WTC11 (cell line): ENCODE data around the gene PLP2. TPM values are rescaled to one million over a fixed set of nuclear protein-coding genes. Genes with fewer than 3 reads are reported as not detected.

Source experiments
- ATAC-seq: fragments of 200-7000 bp; cut with Tn5 transposase; 2 replicates; pipeline ENCODE4 v1.10.0; 2021; ENCODE audit warnings: mild to moderate bottlenecking, moderate library complexity
- CTCF ChIA-PET: fragments of 300-600 bp; sonication (Branson Sonifier 250); formaldehyde crosslinking; loops from one replicate; lab custom pipeline; 2021; ENCODE audit warnings: antibody characterized with exemption; lab: Charles Lee
- POLR2A ChIA-PET: fragments of 350-600 bp; sonication (Branson Sonifier 250); formaldehyde crosslinking; loops from one replicate; lab custom pipeline; 2021; ENCODE audit warnings: antibody characterized with exemption; lab: Charles Lee
- DNase-seq: peaks from one replicate; pipeline ENCODE4 v3.0.0; 2021; ENCODE audit warnings: low spot score
- H3K27ac Mint-ChIP-seq: 2 replicates; pipeline ENCODE4 v1.8.0; 2021; ENCODE audit warnings: mixed read lengths
- H3K27me3 Mint-ChIP-seq: 2 replicates; pipeline ENCODE4 v1.8.0; 2021; ENCODE audit warnings: low read depth, mild to moderate bottlenecking, moderate library complexity, mixed read lengths
- H3K36me3 Mint-ChIP-seq: 2 replicates; pipeline ENCODE4 v1.8.0; 2021; ENCODE audit warnings: mixed read lengths
- H3K4me1 Mint-ChIP-seq: 2 replicates; pipeline ENCODE4 v1.8.0; 2022; ENCODE audit warnings: mixed read lengths
- H3K4me3 Mint-ChIP-seq: 2 replicates; pipeline ENCODE4 v1.8.0; 2021; ENCODE audit warnings: mild to moderate bottlenecking, moderate library complexity, mixed read lengths
- H3K9me3 Mint-ChIP-seq: 2 replicates; pipeline ENCODE4 v1.8.0; 2021; ENCODE audit warnings: mixed read lengths
- ATF1 ChIP-seq: sonication (generic); formaldehyde crosslinking; IDR thresholded peaks from 2 replicates; pipeline ENCODE4 v1.8.1; 2023; ENCODE audit warnings: mild to moderate bottlenecking, moderate library complexity, missing genetic modification reagents
- ATF2 ChIP-seq: sonication (generic); formaldehyde crosslinking; IDR thresholded peaks from 2 replicates; pipeline ENCODE4 v1.8.1; 2022; ENCODE audit warnings: low read depth, missing genetic modification reagents, borderline replicate concordance
- CREM ChIP-seq: sonication (generic); formaldehyde crosslinking; IDR thresholded peaks from 2 replicates; pipeline ENCODE4 v1.8.1; 2022; ENCODE audit warnings: mild to moderate bottlenecking, missing genetic modification reagents, moderate library complexity
- CTCF ChIP-seq: fragments of 200-600 bp; IDR thresholded peaks from 2 replicates; pipeline ENCODE4 v1.8.0; 2022; ENCODE audit warnings: antibody characterized with exemption
- ETV6 ChIP-seq: sonication (generic); formaldehyde crosslinking; IDR thresholded peaks from 2 replicates; pipeline ENCODE4 v1.8.1; 2022; ENCODE audit warnings: mild to moderate bottlenecking, missing genetic modification reagents
- GRHL2 ChIP-seq: fragments of 250-450 bp; sonication (Bioruptor Pico); IDR thresholded peaks from 2 replicates; pipeline ENCODE4 v1.8.0; 2022; ENCODE audit warnings: mild to moderate bottlenecking, moderate library complexity; ENCODE audit not compliant: insufficient replicate concordance, severe bottlenecking
- GTF2I ChIP-seq: fragments of 250-450 bp; sonication (Bioruptor Pico); conservative IDR thresholded peaks from 2 replicates; pipeline ENCODE4 v1.4.0; 2021; ENCODE audit warnings: mild to moderate bottlenecking
- HMGA2 ChIP-seq: fragments of 250-450 bp; sonication (Bioruptor Pico); IDR thresholded peaks from 2 replicates; pipeline ENCODE4 v1.4.0; 2021; ENCODE audit warnings: mild to moderate bottlenecking, moderate library complexity
- JAZF1 ChIP-seq: fragments of 250-450 bp; sonication (Bioruptor Pico); IDR thresholded peaks from 2 replicates; pipeline ENCODE4 v1.9.0; 2021; ENCODE audit warnings: moderate library complexity, mild to moderate bottlenecking, inconsistent platforms
- NR1H2 ChIP-seq: sonication (generic); formaldehyde crosslinking; IDR thresholded peaks from 2 replicates; pipeline ENCODE4 v1.9.0; 2021; ENCODE audit warnings: mild to moderate bottlenecking, moderate library complexity, missing genetic modification reagents
- OVOL2 ChIP-seq: fragments of 250-450 bp; sonication (Bioruptor Pico); IDR thresholded peaks from 2 replicates; pipeline ENCODE4 v1.9.0; 2021; ENCODE audit warnings: mild to moderate bottlenecking, borderline replicate concordance
- PREB ChIP-seq: sonication (generic); formaldehyde crosslinking; IDR thresholded peaks from 2 replicates; pipeline ENCODE4 v1.8.1; 2022; ENCODE audit warnings: mild to moderate bottlenecking, missing genetic modification reagents, moderate library complexity, borderline replicate concordance
- TEAD1 ChIP-seq: sonication (generic); formaldehyde crosslinking; IDR thresholded peaks from 2 replicates; pipeline ENCODE4 v1.8.0; 2022; ENCODE audit warnings: mild to moderate bottlenecking, missing genetic modification reagents
- ZMAT4 ChIP-seq: fragments of 250-450 bp; sonication (Bioruptor Pico); IDR thresholded peaks from 2 replicates; pipeline ENCODE4 v1.9.0; 2021; ENCODE audit warnings: mild to moderate bottlenecking
- ZNF219 ChIP-seq: sonication (generic); formaldehyde crosslinking; IDR thresholded peaks from 2 replicates; pipeline ENCODE4 v1.8.0; 2023; ENCODE audit warnings: missing genetic modification reagents, mild to moderate bottlenecking, borderline replicate concordance
- ZNF396 ChIP-seq: fragments of 250-450 bp; sonication (Bioruptor Pico); IDR thresholded peaks from 2 replicates; pipeline ENCODE4 v1.8.0; 2021; ENCODE audit warnings: mild to moderate bottlenecking, moderate library complexity, borderline replicate concordance
- ZNF532 ChIP-seq: fragments of 250-450 bp; sonication (Bioruptor Pico); IDR thresholded peaks from 2 replicates; pipeline ENCODE4 v1.9.0; 2021; ENCODE audit warnings: mild to moderate bottlenecking, borderline replicate concordance
- ZSCAN18 ChIP-seq: fragments of 250-450 bp; sonication (Bioruptor Pico); IDR thresholded peaks from 2 replicates; pipeline ENCODE4 v2.1.2; 2022; ENCODE audit warnings: mild to moderate bottlenecking, moderate library complexity
- total RNA-seq: library from RNA; stranded (reverse); gene quantifications from 3 replicates; pipeline ENCODE4 v1.2.3, GENCODE V29; 2021

PLP2 gene
- total RNA-seq, 1 experiment from 2014 or later: 12.4 TPM

- DNase-seq (no peak), ATAC-seq (no peak)
- no peak overlapping the region for H3K27ac Mint-ChIP-seq
- no peak for TF ChIP-seq TEAD1 (CRISPR knock-in tag)
- no peak for TF ChIP-seq JAZF1 (CRISPR knock-in tag)
- no peak for TF ChIP-seq ATF1 (CRISPR knock-in tag)
- TF ChIP-seq OVOL2: no peak
- H3K4me1 Mint-ChIP-seq: no peaks in the 10 kb centered on the region
- peaks cover 4% of the 10 kb centered on the region; the same call in 1 of the 2 replicates for H3K9me3 Mint-ChIP-seq
- peaks cover 5% of the 10 kb centered on the region; the same call in 1 of the 2 replicates for H3K27me3 Mint-ChIP-seq
- no peak overlapping the region for H3K4me3 Mint-ChIP-seq
- H3K36me3 Mint-ChIP-seq: no peaks in the 10 kb centered on the region
- POLR2A ChIA-PET: no interaction called here
- CTCF ChIA-PET: no interaction called here
Measured at GRCh38 chrX:49211074-49211473, 39.4 kb downstream of the PLP2 start.

GRCh38 chrX:49212209-49212608 lies 40.5 kb downstream of the PLP2 start:
- no peaks in the 10 kb centered on the region for H3K4me1 Mint-ChIP-seq
- peaks cover 4% of the 10 kb centered on the region; the same call in 1 of the 2 replicates for H3K9me3 Mint-ChIP-seq
- H3K27me3 Mint-ChIP-seq: peaks cover 8% of the 10 kb centered on the region
- CTCF ChIA-PET: no interaction called here
- no peak overlapping the region for H3K27ac Mint-ChIP-seq
- no peak for TF ChIP-seq ATF2
- no peak for TF ChIP-seq GRHL2 (CRISPR knock-in tag)
- TF ChIP-seq NR1H2 (CRISPR knock-in tag): no peak
- no peak for TF ChIP-seq ZMAT4 (CRISPR knock-in tag)
- TF ChIP-seq ZNF532: no peak
- TF ChIP-seq CTCF: no peak
- TF ChIP-seq ZNF219 (CRISPR knock-in tag): no peak
- TF ChIP-seq ZSCAN18 (CRISPR knock-in tag): no peak
- TF ChIP-seq CREM: no peak
- TF ChIP-seq GTF2I (CRISPR knock-in tag): no peak
- TF ChIP-seq PREB (CRISPR knock-in tag): no peak
- no peak for TF ChIP-seq ZNF396
- no peak for TF ChIP-seq HMGA2 (CRISPR knock-in tag)
- no peak for TF ChIP-seq ETV6 (CRISPR knock-in tag)
- H3K36me3 Mint-ChIP-seq: no peaks in the 10 kb centered on the region
- POLR2A ChIA-PET: no interaction called here
- DNase-seq (no peak), ATAC-seq (no peak)
- no peak overlapping the region for H3K4me3 Mint-ChIP-seq
